ENCODE results near the gene PGA5. TPM values are rescaled to one million over a fixed set of nuclear protein-coding genes. Genes with fewer than 3 reads are reported as not detected.

The PGA5 gene
- polyA plus RNA-seq, 1 donor (not counting 4 experiments of a cell fraction or from before 2014, with no cell fraction given) = not detected

DNA sequence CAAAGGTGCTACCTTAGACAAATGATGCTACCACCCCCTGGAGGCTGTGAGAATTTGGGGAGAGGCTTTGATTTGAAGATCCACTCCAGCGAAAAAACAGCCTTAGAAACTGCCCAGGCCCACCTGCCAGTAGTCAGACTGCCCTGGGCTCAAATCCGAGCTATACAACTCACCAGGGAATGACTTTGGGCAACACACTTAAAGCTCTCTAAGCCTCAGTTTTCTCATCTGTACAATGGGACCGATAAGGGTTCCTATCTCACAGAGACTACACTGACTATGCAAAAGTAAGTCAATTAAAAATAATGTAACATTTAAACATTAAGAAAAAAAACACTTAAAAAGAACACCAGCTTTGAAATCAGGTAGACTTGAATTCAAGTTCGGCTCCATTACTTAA, 34.2 kb downstream of the PGA5 start:
- DNase-seq (ENCODE audit: low read depth, low spot score) (no peak), FAIRE-seq (no peak)
- no peaks in the 10 kb centered on the region for H3K79me2 ChIP-seq (ENCODE audit: control insufficient read depth, insufficient read depth, low read length)
- no peaks in the 10 kb centered on the region for H3K9me1 ChIP-seq (ENCODE audit: control insufficient read depth, extremely low read depth, insufficient read depth, low read length)
- dilution Hi-C loops (cut with MboI; ENCODE audit: extremely low pct_ligation_motif_present, low sequenced_read_pairs) = no loop called here
- H3K27me3 ChIP-seq (ENCODE audit: control insufficient read depth, extremely low read depth, insufficient read depth, low read length) = peaks cover 2% of the 10 kb centered on the region
- H3K36me3 ChIP-seq (ENCODE audit: control insufficient read depth in 2 of 2, extremely low read depth in 1 of 2, insufficient read depth in 2 of 2, low read length in 2 of 2) = peaks cover 0 to 1% of the 10 kb centered on the region in 2 experiments
- H3K4me2 ChIP-seq (ENCODE audit: control insufficient read depth, extremely low read depth, insufficient read depth, low read depth, low read length) = no peak overlapping the region
- no peaks in the 10 kb centered on the region for H4K20me1 ChIP-seq (ENCODE audit: control insufficient read depth, extremely low read depth, insufficient read depth, low read length)
- peaks cover 32% of the 10 kb centered on the region for H3K4me1 ChIP-seq (ENCODE audit: control insufficient read depth, extremely low read depth, insufficient read depth, low read length)
- H3K27ac ChIP-seq (ENCODE audit: control insufficient read depth, insufficient read depth, low read length) = no peak overlapping the region
- H3K9me3 ChIP-seq (ENCODE audit: control insufficient read depth, low read depth, low read length) = no peaks in the 10 kb centered on the region
- H3K9ac ChIP-seq (ENCODE audit: control insufficient read depth, extremely low read depth, insufficient read depth, low read length) = no peak overlapping the region
- TF ChIP-seq, protein P1, sequence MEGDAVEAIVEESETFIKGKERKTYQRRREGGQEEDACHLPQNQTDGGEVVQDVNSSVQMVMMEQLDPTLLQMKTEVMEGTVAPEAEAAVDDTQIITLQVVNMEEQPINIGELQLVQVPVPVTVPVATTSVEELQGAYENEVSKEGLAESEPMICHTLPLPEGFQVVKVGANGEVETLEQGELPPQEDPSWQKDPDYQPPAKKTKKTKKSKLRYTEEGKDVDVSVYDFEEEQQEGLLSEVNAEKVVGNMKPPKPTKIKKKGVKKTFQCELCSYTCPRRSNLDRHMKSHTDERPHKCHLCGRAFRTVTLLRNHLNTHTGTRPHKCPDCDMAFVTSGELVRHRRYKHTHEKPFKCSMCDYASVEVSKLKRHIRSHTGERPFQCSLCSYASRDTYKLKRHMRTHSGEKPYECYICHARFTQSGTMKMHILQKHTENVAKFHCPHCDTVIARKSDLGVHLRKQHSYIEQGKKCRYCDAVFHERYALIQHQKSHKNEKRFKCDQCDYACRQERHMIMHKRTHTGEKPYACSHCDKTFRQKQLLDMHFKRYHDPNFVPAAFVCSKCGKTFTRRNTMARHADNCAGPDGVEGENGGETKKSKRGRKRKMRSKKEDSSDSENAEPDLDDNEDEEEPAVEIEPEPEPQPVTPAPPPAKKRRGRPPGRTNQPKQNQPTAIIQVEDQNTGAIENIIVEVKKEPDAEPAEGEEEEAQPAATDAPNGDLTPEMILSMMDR (optimal IDR thresholded peaks at IDR 0.05 in 1 of 3, IDR thresholded peaks at IDR 0.05 in 1 of 3, conservative IDR thresholded peaks at IDR 0.05 in 1 of 3; ENCODE audit: extremely low read depth in 1 of 3, insufficient read depth in 2 of 3, low read length in 3 of 3) = no peak
- no peak for TF ChIP-seq EZH2 (IDR thresholded peaks at IDR 0.05; ENCODE audit: low read length)
- no peak overlapping the region for H3K4me3 ChIP-seq (ENCODE audit: control insufficient read depth in 2 of 3, extremely low read depth in 1 of 3, insufficient read depth in 2 of 3, low read depth in 1 of 3, low read length in 3 of 3)
- H2AFZ ChIP-seq (ENCODE audit: control insufficient read depth, low read length) = no peak overlapping the region

DNA sequence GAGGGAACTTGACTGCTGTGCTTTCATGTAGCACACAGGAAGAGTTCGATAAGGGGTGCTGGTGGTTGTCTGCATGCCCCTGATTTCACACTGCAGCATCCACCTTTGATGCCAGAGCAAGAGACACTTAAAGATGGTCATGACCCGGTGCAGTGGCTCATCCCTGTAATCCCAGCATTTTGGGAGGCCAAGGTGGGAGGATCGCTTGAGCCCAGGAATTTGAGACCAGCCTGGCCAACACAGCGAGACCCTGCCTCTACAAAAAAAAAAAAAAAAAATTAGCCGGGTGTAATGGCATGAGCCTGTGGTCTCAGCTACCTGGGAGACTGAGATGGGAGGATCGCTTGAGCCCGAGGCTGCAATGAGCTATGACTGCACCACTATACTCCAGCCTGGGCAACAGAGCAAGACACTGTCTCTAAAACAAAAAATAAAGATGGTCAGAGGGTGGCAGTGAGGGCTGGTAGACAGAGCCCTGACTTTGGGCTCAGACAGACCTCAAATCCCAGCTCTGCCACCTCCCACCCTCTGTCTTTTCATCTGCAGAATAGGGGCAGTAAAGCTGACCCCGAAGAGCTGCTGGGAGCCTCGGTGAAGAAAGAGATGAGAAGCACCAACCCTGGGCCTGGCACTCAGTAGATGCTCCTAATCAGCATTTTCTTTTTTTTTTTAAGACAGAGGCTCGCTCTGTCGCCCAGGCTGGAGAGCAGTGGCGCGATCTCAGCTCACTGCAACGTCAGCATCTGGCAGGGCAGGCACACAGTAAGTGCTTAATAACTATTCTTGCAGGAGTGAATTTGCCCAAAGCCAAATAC, 36.4 kb downstream of the PGA5 start:
- no peak overlapping the region for H3K4me2 ChIP-seq (ENCODE audit: control insufficient read depth, extremely low read depth, insufficient read depth, low read depth, low read length)
- no peak overlapping the region for H2AFZ ChIP-seq (ENCODE audit: control insufficient read depth, low read length)
- H3K9me1 ChIP-seq (ENCODE audit: control insufficient read depth, extremely low read depth, insufficient read depth, low read length) = no peaks in the 10 kb centered on the region
- H3K36me3 ChIP-seq (ENCODE audit: control insufficient read depth in 2 of 2, extremely low read depth in 1 of 2, insufficient read depth in 2 of 2, low read length in 2 of 2) = peaks cover 0 to 1% of the 10 kb centered on the region in 2 experiments
- H3K9me3 ChIP-seq (ENCODE audit: control insufficient read depth, low read depth, low read length) = no peaks in the 10 kb centered on the region
- H3K4me1 ChIP-seq (ENCODE audit: control insufficient read depth, extremely low read depth, insufficient read depth, low read length) = peaks cover 50% of the 10 kb centered on the region
- no peaks in the 10 kb centered on the region for H3K79me2 ChIP-seq (ENCODE audit: control insufficient read depth, insufficient read depth, low read length)
- no peak overlapping the region for H3K4me3 ChIP-seq (ENCODE audit: control insufficient read depth in 2 of 3, extremely low read depth in 1 of 3, insufficient read depth in 2 of 3, low read depth in 1 of 3, low read length in 3 of 3)
- H3K27ac ChIP-seq (ENCODE audit: control insufficient read depth, insufficient read depth, low read length) = no peak overlapping the region
- H3K27me3 ChIP-seq (ENCODE audit: control insufficient read depth, extremely low read depth, insufficient read depth, low read length) = peaks cover 2% of the 10 kb centered on the region
- DNase-seq (ENCODE audit: low read depth, low spot score) = no peak
- H4K20me1 ChIP-seq (ENCODE audit: control insufficient read depth, extremely low read depth, insufficient read depth, low read length) = no peaks in the 10 kb centered on the region
- TF ChIP-seq, protein P1 (optimal IDR thresholded peaks at IDR 0.05 in 1 of 3, IDR thresholded peaks at IDR 0.05 in 1 of 3, conservative IDR thresholded peaks at IDR 0.05 in 1 of 3; ENCODE audit: extremely low read depth in 1 of 3, insufficient read depth in 2 of 3, low read length in 3 of 3) = no peak
- no peak for TF ChIP-seq EZH2 (IDR thresholded peaks at IDR 0.05; ENCODE audit: low read length)
- dilution Hi-C loops (cut with MboI; ENCODE audit: extremely low pct_ligation_motif_present, low sequenced_read_pairs) = no loop called here
- FAIRE-seq = no peak
- H3K9ac ChIP-seq (ENCODE audit: control insufficient read depth, extremely low read depth, insufficient read depth, low read length) = no peak overlapping the region
